IMR-90 (cell line): ENCODE results near the gene SRR. TPM values are rescaled to one million over a fixed set of nuclear protein-coding genes. Genes with fewer than 3 reads are reported as not detected.

Experiments
- ATAC-seq: fragments of 200-7000 bp; cut with Tn5 transposase; 2 replicates; pipeline ENCODE4 v1.9.1; 2020; ENCODE audit warnings: low read depth, mild to moderate bottlenecking, moderate library complexity
- BruUV-seq: library from RNA; stranded (reverse); fragments of 400-500 nt; replicated peaks from 2 replicates; lab custom pipeline; 2021; lab: Mats Ljungman, UMichigan
- CTCF ChIA-PET: fragments of 300-600 bp; formaldehyde crosslinking; extraction: SDS; loops from one replicate; lab custom pipeline; 2021; ENCODE audit warnings: antibody characterized with exemption; lab: Yijun Ruan, JAX
- POLR2A ChIA-PET: fragments of 300-600 bp; sonication (Branson Sonifier 250); formaldehyde crosslinking; loops from one replicate; lab custom pipeline; 2022; ENCODE audit warnings: antibody characterized with exemption; ENCODE audit not compliant: unreplicated experiment; lab: Charles Lee
- DNase-seq: peaks from one replicate; pipeline ENCODE4 v3.0.0; 2013
- H2AFZ ChIP-seq: replicated peaks from 2 replicates; pipeline ENCODE3; 2013; ENCODE audit warnings: low read length, mild to moderate bottlenecking; ENCODE audit not compliant: poor library complexity
- H2AK5ac ChIP-seq: 2 replicates; pipeline ENCODE4 v1.6.1; 2013; ENCODE audit warnings: low read depth, low read length, inconsistent platforms
- H2AK9ac ChIP-seq: replicated peaks from 2 replicates; pipeline ENCODE3; 2013; ENCODE audit warnings: mild to moderate bottlenecking, low read depth, low read length, moderate library complexity; ENCODE audit not compliant: poor library complexity
- H2BK120ac ChIP-seq: 2 replicates; pipeline ENCODE4 v1.6.1; 2013; ENCODE audit warnings: low read depth, low read length, inconsistent platforms
- H2BK15ac ChIP-seq: 3 replicates; pipeline ENCODE4 v1.6.1; 2013; ENCODE audit warnings: low read depth, low read length, inconsistent platforms
- H2BK20ac ChIP-seq: 2 replicates; pipeline ENCODE4 v1.6.1; 2013; ENCODE audit warnings: low read depth, mild to moderate bottlenecking, inconsistent platforms, low read length, moderate library complexity
- H2BK5ac ChIP-seq: 2 replicates; pipeline ENCODE4 v1.6.1; 2013; ENCODE audit warnings: mild to moderate bottlenecking, low read depth, low read length, inconsistent platforms; ENCODE audit not compliant: poor library complexity, severe bottlenecking
- H3K14ac ChIP-seq: replicated peaks from 2 replicates; pipeline ENCODE4 v1.6.1; 2013; ENCODE audit warnings: low read depth, low read length, inconsistent platforms
- H3K18ac ChIP-seq: 2 replicates; pipeline ENCODE4 v1.6.1; 2013; ENCODE audit warnings: low read depth, low read length, control low read depth
- H3K23ac ChIP-seq: 2 replicates; pipeline ENCODE4 v1.6.1; 2013; ENCODE audit warnings: low read depth, low read length, inconsistent platforms
- H3K27ac ChIP-seq: 2 replicates; pipeline ENCODE4 v1.5.1; 2013; ENCODE audit warnings: mild to moderate bottlenecking, control low read depth, low read length; ENCODE audit not compliant: insufficient read depth
- H3K27me3 ChIP-seq: 2 replicates; pipeline ENCODE4 v1.6.1; 2013; ENCODE audit warnings: low read length; ENCODE audit not compliant: control insufficient read depth, insufficient read depth
- H3K36me3 ChIP-seq: 2 replicates; pipeline ENCODE4 v1.6.1; 2013; ENCODE audit warnings: low read length, mixed read lengths; ENCODE audit not compliant: control insufficient read depth, insufficient read depth
- H3K4ac ChIP-seq: 2 replicates; pipeline ENCODE4 v1.6.1; 2013; ENCODE audit warnings: low read depth, low read length, inconsistent platforms
- H3K4me1 ChIP-seq: 2 replicates; pipeline ENCODE4 v1.6.1; 2013; ENCODE audit warnings: low read length, mixed read lengths; ENCODE audit not compliant: control insufficient read depth, insufficient read depth
- H3K4me2 ChIP-seq: 2 replicates; pipeline ENCODE4 v1.6.1; 2013; ENCODE audit warnings: low read depth, mild to moderate bottlenecking, control low read depth, low read length, moderate library complexity
- H3K4me3 ChIP-seq: 2 replicates; pipeline ENCODE4 v1.5.1; 2013; ENCODE audit warnings: low read depth, mild to moderate bottlenecking, control low read depth, low read length, moderate library complexity; ENCODE audit not compliant: insufficient read depth
- H3K56ac ChIP-seq: 2 replicates; pipeline ENCODE4 v1.6.1; 2013; ENCODE audit warnings: low read length, inconsistent platforms; ENCODE audit not compliant: insufficient read depth; ENCODE audit errors: extremely low read depth
- H3K79me1 ChIP-seq, 2 experiments: 2 replicates each; pipeline ENCODE4 v1.6.1; 2013; ENCODE audit warnings: low read length in 2 of 2, inconsistent platforms in 1 of 2, low read depth in 1 of 2
- H3K9ac ChIP-seq: 2 replicates; pipeline ENCODE4 v1.6.1; 2013; ENCODE audit warnings: low read depth, low read length, control low read depth
- H3K9me1 ChIP-seq: 2 replicates; pipeline ENCODE4 v1.6.1; 2013; ENCODE audit warnings: low read length, inconsistent platforms; ENCODE audit not compliant: insufficient read depth
- H3K9me3 ChIP-seq: 2 replicates; pipeline ENCODE4 v1.6.1; 2013; ENCODE audit warnings: low read length; ENCODE audit not compliant: control insufficient read depth, insufficient read depth
- H4K20me1 ChIP-seq: 2 replicates; pipeline ENCODE4 v1.6.1; 2013; ENCODE audit warnings: low read length, inconsistent platforms; ENCODE audit not compliant: insufficient read depth
- H4K5ac ChIP-seq: 2 replicates; pipeline ENCODE4 v1.6.1; 2013; ENCODE audit warnings: mild to moderate bottlenecking, low read depth, low read length, control low read depth
- H4K8ac ChIP-seq, 2 experiments: 2 replicates each; pipeline ENCODE4 v1.6.1; 2013; ENCODE audit warnings: low read depth in 2 of 2, low read length in 2 of 2, control low read depth in 1 of 2, inconsistent platforms in 1 of 2
- H4K91ac ChIP-seq: 2 replicates; pipeline ENCODE4 v1.6.1; 2013; ENCODE audit warnings: low read depth, low read length, inconsistent platforms; ENCODE audit not compliant: insufficient read depth
- BHLHE40 ChIP-seq: fragments of 150-350 bp; IDR thresholded peaks from 2 replicates; pipeline ENCODE4 v1.6.1; 2016; ENCODE audit warnings: mild to moderate bottlenecking, low read depth, low read length
- CEBPB ChIP-seq: IDR thresholded peaks from 2 replicates; pipeline ENCODE4 v1.6.1; 2012; ENCODE audit warnings: low read depth, low read length, improper control_type of control experiment
- CHD1 ChIP-seq: IDR thresholded peaks from 2 replicates; pipeline ENCODE4 v1.6.1; 2012; ENCODE audit warnings: low read depth, low read length, improper control_type of control experiment
- ELK1 ChIP-seq: fragments of 150-350 bp; IDR thresholded peaks from 2 replicates; pipeline ENCODE4 v1.6.1; 2016; ENCODE audit warnings: low read depth, mild to moderate bottlenecking, low read length, moderate library complexity, borderline replicate concordance
- FOS ChIP-seq: fragments of 150-350 bp; IDR thresholded peaks from 2 replicates; pipeline ENCODE4 v1.6.1; 2016; ENCODE audit warnings: low read depth, low read length
- MAZ ChIP-seq: IDR thresholded peaks from 2 replicates; pipeline ENCODE4 v1.6.1; 2012; ENCODE audit warnings: low read depth, mild to moderate bottlenecking, low read length, improper control_type of control experiment, moderate library complexity, borderline replicate concordance
- POLR2A ChIP-seq: IDR thresholded peaks from 2 replicates; pipeline ENCODE4 v1.6.1; 2012; ENCODE audit warnings: mild to moderate bottlenecking, low read depth, low read length
- RCOR1 ChIP-seq: IDR thresholded peaks from 2 replicates; pipeline ENCODE4 v1.6.1; 2012; ENCODE audit warnings: mild to moderate bottlenecking, low read length, improper control_type of control experiment; ENCODE audit not compliant: insufficient replicate concordance
- RFX5 ChIP-seq: IDR thresholded peaks from 2 replicates; pipeline ENCODE4 v1.8.0; 2012; ENCODE audit warnings: low read depth, mild to moderate bottlenecking, low read length, moderate library complexity
- USF2 ChIP-seq: fragments of 150-350 bp; IDR thresholded peaks from 2 replicates; pipeline ENCODE4 v1.6.1; 2017; ENCODE audit warnings: mild to moderate bottlenecking, antibody characterized with exemption, low read length, low read depth
- whole genome bisulfite sequencing, 2 experiments: methylation state at CpG; one replicate each; pipeline versions ENCODE4 v1.1.5 to v1.1.7; 2013; ENCODE audit warnings: missing lambda C conversion rate in 2 of 2; ENCODE audit not compliant: insufficient read length in 1 of 2; ENCODE audit errors: extremely low coverage in 2 of 2; 5-methylcytosine and 5-hydroxymethylcytosine counted together
- dilution Hi-C: fragments of 300-500 bp; cut with HindIII; formaldehyde crosslinking; loops from one replicate; pipeline ENCODE4 v1.14.3; 2018; ENCODE audit warnings: low sequenced_read_pairs; ENCODE audit not compliant: unreplicated experiment
- in situ Hi-C: fragments of 300-500 bp; cut with MboI; formaldehyde crosslinking; loops from 3 replicates; pipeline ENCODE4 v1.14.3; 2019; ENCODE audit warnings: low sequenced_read_pairs, inconsistent platforms, mixed read lengths
- intact Hi-C: fragments of 100-400 bp; cut with micrococcal nuclease; formaldehyde crosslinking; loops from 2 replicates; pipeline ENCODE4 v1.10.0; 2022
- polyA plus RNA-seq, 3 experiments: library from polyadenylated mRNA; depleted of rRNA; stranded (reverse); fragments of >200 nt; gene quantifications; 2 replicates each; pipeline ENCODE4 v1.2.3, GENCODE V29; 2012; ENCODE audit warnings: low replicate concordance in 1 of 3
- total RNA-seq: library from RNA; depleted of rRNA; stranded (reverse); fragments of >200 nt; gene quantifications from 2 replicates; pipeline ENCODE4 v1.2.3, GENCODE V29; 2012

SRR gene
- total and polyA plus RNA-seq, 2 of the 4 experiments (the other 2 are of a cell fraction), result 14.5 to 52.7 TPM

- H2AK9ac ChIP-seq, result no peak overlapping the region
- ATAC-seq (no peak), DNase-seq (no peak)
- in situ Hi-C loops (no loop called here), dilution Hi-C loops (no loop called here), intact Hi-C loops (no loop called here)
- H2AFZ ChIP-seq, result peak overlapping the region; percentile 14
- H4K91ac ChIP-seq, result no peak overlapping the region
- no peak overlapping the region for H3K18ac ChIP-seq
- peak overlapping the region; percentile 63; the same call in 1 of the 2 replicates for H2AK5ac ChIP-seq
- no peak overlapping the region for H3K4ac ChIP-seq
- TF ChIP-seq USF2 (no peak), CEBPB (no peak), ELK1 (no peak), FOS (no peak), BHLHE40 (no peak), MAZ (no peak), CHD1 (no peak), RCOR1 (no peak), POLR2A (no peak), RFX5 (no peak)
- WGBS, 2 experiments, result 100% methylated on average over 2 of the region's 4 CpGs; no CpG with 5 or more reads in 1 of the 2 experiments
- no peaks in the 10 kb centered on the region for H3K27me3 ChIP-seq
- no peak overlapping the region for H3K9ac ChIP-seq
- no TSS peak for BruUV-seq
- H3K9me3 ChIP-seq, result no peaks in the 10 kb centered on the region
- peaks cover 5% of the 10 kb centered on the region for H3K36me3 ChIP-seq
- H3K14ac ChIP-seq, result no peak overlapping the region
- POLR2A ChIA-PET, result no interaction called here
- H4K20me1 ChIP-seq, result peaks cover 35% of the 10 kb centered on the region
- peaks cover 23% of the 10 kb centered on the region for H3K9me1 ChIP-seq
- no peak overlapping the region for H3K4me2 ChIP-seq
- no peak overlapping the region for H3K23ac ChIP-seq
- no peak overlapping the region for H3K4me3 ChIP-seq
- peaks cover 8% of the 10 kb centered on the region for H3K4me1 ChIP-seq
- H3K79me1 ChIP-seq, result peaks cover 5 to 29% of the 10 kb centered on the region in 2 experiments; a peak in 2 of 4 replicates
- CTCF ChIA-PET, result no interaction called here
- no peak overlapping the region for H3K56ac ChIP-seq
- no peak overlapping the region for H4K5ac ChIP-seq
- no peak overlapping the region for H2BK15ac ChIP-seq
- no peak overlapping the region for H4K8ac ChIP-seq
- H2BK120ac ChIP-seq, result no peak overlapping the region
- H3K27ac ChIP-seq, result no peak overlapping the region
- no peak overlapping the region for H2BK5ac ChIP-seq
- H2BK20ac ChIP-seq, result no peak overlapping the region
Observed at GRCh38 chr17:2357237-2357636, 53.5 kb downstream of the SRR start.
